Measurements from ENCODE around the gene HYCC1. TPM values are rescaled to one million over a fixed set of nuclear protein-coding genes. Genes with fewer than 3 reads are reported as not detected.
A peak's percentile ranks its signal among the peaks of the same experiment; 100 is the strongest.
"Not testable (repeated sequence)": the region's sequence is repeated elsewhere in the genome, so short reads cannot be mapped to it uniquely, and the experiment has no call there.

The HYCC1 gene
- total and polyA plus RNA-seq, 5 experiments from 2014 or later = 6.8 to 15.8 (median 11.1) TPM

DNA sequence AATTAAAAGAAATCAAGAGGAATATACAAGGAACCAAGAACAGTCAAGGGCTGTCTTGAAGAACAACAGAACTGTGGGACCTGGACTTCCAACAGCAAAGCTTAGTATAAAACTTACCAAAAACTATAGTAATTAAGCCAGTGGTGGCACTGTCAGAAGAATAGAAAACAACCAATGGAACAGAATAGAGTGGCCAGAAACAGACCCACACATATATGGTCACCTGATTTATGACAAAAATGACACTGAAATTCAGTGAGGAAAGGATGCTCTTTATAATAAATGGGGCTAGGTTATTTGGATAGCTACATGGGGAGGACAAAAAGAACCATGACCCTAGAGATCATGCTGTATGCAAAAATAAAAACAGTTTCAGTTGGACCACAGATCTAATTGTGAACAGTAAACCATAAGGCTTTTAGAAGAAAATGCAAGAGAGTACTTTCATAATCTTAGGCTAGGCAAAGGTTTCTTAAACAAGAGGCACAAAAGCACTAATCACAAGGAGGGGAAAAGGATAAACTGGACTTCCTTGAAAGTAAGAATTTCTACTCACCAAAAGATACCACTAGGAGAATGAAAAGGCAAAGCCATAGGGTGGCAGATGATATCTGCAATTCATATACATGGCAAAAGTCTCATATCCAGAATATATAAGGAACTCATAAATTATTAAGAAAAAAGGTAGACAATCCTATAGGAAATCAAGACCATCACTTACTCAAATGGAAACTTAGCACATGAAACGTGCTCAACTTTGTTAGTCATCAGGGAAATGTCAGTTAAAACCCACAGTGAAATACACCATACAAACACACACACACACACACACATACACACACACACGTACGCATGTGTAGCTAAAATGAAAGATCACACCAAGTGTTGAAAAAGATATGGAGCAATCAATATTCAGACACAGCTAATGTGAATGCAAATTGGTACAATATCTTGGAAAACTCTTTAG lies 20.8 kb downstream of the HYCC1 start:
- peaks cover 8 to 14% (median 10%) of the 10 kb centered on the region in 3 donors for H3K36me3 Mint-ChIP-seq
- H3K4me3 Mint-ChIP-seq = no peak overlapping the region
- H3K27ac Mint-ChIP-seq = no peak overlapping the region
- H3K27me3 Mint-ChIP-seq = no peaks in the 10 kb centered on the region
- ATAC-seq (no peak), DNase-seq (no peak)
- H3K4me1 Mint-ChIP-seq = peaks cover 10 to 29% (median 16%) of the 10 kb centered on the region in 4 donors
- H3K9me3 Mint-ChIP-seq = no peaks in the 10 kb centered on the region
- POLR2A ChIA-PET = no interaction called here

DNA sequence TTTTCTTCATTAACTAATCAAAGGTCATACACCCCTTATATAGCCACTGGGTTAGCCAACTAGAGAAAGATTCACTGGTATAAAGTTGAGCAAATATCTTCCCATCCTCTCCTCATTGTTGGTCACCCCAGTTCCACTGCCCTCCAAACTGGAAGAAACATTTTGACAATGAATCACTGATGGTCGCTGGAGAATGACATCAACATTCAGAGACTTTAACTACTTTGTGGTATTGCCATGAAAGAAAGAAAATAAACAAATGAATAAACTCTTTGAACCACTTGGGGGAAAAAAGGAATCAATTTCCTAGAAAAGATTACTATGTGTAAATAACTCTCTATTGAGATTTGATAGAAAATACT lies 23.4 kb downstream of the HYCC1 start:
- POLR2A ChIA-PET = no interaction called here
- DNase-seq = no peak
- H3K36me3 Mint-ChIP-seq = peaks cover 8 to 14% (median 14%) of the 10 kb centered on the region in 3 donors
- H3K27me3 Mint-ChIP-seq = no peaks in the 10 kb centered on the region
- no peak overlapping the region for H3K27ac Mint-ChIP-seq
- ATAC-seq = no peak
- no peak overlapping the region for H3K4me3 Mint-ChIP-seq
- H3K4me1 Mint-ChIP-seq = peaks cover 10 to 24% (median 16%) of the 10 kb centered on the region in 4 donors
- no peaks in the 10 kb centered on the region for H3K9me3 Mint-ChIP-seq

DNA sequence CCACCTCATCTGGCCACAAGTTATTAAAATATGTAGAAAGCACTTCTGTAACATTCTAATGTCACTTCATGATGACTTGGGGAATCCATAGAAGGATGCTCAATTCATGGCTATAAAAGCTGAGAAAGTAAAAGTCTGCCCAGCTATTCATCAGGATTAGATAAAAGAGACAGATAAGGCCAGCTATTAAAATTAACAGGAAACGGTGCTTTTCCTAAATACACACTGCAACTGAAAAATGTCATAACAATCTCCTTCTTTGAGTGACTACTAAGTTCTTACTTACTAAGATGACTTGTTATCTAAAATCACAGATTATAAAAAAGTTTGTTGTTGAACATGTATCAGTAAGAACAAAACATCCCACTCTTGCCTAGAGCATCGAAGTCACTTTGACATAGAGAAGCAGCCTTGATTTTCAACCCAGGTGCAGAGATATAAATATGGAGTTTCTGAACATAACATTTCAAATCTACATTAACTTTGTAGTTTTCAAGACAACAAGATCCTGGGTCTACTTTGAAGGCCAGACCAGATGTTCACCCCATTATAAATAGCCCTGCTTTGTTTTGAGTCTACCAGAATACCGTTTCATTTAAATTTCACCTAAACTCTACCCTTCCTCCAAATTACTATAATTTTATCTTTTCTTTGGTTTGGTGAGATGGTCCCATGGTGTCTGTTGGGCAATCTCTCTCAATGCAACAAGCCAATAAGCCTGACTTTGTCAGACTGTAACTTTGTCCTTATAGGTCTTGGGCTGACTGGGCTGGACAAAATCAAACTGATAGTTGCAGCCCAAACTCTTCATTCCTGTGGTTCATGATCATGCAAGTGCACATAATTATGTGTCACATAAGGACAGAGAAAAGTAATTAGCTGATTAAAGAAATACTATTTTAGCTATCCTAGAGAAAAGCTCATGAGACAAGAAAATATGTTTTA lies 24.0 kb downstream of the HYCC1 start:
- H3K9me3 Mint-ChIP-seq = no peaks in the 10 kb centered on the region

DNA sequence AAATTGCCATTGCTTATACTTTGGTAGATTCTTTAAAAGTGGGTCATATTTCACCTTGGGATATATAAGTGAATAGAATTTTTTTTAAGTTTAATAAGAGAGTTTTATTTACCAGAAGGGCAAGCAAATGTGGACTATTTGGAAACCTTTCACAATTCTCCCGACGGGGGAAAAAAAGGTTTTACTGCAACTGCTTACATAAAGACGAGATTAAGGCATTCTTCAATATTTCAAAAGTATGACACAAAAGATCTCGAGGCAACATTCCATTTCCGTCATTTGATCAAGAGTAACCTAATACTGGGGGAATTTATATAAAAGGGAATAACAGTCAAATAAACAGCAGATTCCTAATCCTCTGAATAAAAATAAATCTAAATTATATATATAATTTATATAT lies 28.5 kb downstream of the HYCC1 start:
- H3K4me1 Mint-ChIP-seq = peaks cover 0 to 5% (median 0%) of the 10 kb centered on the region in 4 donors
- no peaks in the 10 kb centered on the region for H3K27me3 Mint-ChIP-seq
- no peak for DNase-seq
- H3K4me3 Mint-ChIP-seq = no peak overlapping the region
- ATAC-seq = no peak
- H3K9me3 Mint-ChIP-seq = no peaks in the 10 kb centered on the region
- peaks cover 5 to 16% (median 14%) of the 10 kb centered on the region in 3 donors for H3K36me3 Mint-ChIP-seq
- POLR2A ChIA-PET = no interaction called here
- no peak overlapping the region for H3K27ac Mint-ChIP-seq

More for the DNA sequence above, 24.0 kb downstream of the HYCC1 start:
- POLR2A ChIA-PET = interaction anchor here (0.6 kb wide), 1 partner anchor 15 kb away, joined by 3 read pairs; no protein-coding TSS in a partner anchor
- DNase-seq = no peak
- no peaks in the 10 kb centered on the region for H3K27me3 Mint-ChIP-seq
- peaks cover 8 to 14% (median 14%) of the 10 kb centered on the region in 3 donors for H3K36me3 Mint-ChIP-seq
- no peak overlapping the region for H3K27ac Mint-ChIP-seq
- H3K4me3 Mint-ChIP-seq = no peak overlapping the region
- no peak for ATAC-seq
- H3K4me1 Mint-ChIP-seq = peaks cover 6 to 19% (median 11%) of the 10 kb centered on the region in 4 donors

DNA sequence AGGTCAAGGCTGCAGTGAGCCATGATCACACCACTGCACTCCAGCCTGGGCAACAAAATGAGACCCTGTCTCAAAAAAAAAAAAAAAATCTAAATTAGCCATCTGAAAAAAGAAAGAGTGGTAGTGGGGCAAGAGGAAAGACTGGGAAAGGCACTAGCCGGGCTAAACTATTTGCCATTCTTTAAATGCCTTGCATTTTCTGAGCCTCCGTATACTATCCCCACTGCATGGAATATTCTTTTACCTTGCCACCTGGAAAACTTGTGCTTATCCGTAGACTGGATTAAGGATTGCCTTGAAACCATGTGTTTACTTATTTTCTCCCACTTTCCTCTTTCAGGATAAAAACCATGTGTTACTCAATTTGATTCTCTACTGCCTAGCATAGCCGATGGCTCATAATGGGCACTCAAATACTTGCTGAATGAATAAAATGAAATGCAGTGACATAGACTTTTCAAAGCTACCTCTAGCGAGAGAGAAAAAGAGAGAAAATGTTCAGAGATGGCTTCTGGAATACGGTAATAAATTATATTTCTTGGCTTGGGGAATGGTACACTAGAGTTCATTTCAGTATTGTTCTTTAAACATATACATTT lies 30.6 kb downstream of the HYCC1 start:
- Mint-ChIP-seq H3K27ac (no peak overlapping the region), H3K4me3 (no peak overlapping the region), H3K36me3 (peaks cover 0 to 8% (median 6%) of the 10 kb centered on the region in 3 donors), H3K9me3 (no peaks in the 10 kb centered on the region), H3K27me3 (no peaks in the 10 kb centered on the region), H3K4me1 (no peaks in the 10 kb centered on the region)
- DNase-seq (no peak), ATAC-seq (no peak)
- POLR2A ChIA-PET = no interaction called here

DNA sequence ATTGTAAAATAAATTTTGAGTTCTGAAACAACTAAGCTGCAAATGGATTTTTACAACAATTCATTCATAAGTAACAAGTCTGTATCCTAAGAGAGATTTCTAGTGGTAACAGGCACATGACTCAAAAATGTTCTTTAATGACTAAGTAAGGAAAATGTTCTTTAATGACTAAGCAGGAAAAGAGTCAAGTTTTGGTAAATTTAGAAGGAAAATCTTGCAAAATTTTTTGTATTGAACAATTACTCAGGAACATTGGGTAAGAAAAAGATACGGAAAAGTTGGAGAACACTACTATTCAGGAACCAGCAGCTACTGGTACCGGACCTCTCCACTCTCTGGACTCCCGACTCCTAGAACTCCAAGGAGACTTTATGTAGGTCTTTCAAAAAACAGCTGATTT lies 33.5 kb downstream of the HYCC1 start:
- no peak overlapping the region for H3K4me3 Mint-ChIP-seq
- H3K36me3 Mint-ChIP-seq = peaks cover 0 to 17% (median 15%) of the 10 kb centered on the region in 3 donors
- H3K4me1 Mint-ChIP-seq = no peaks in the 10 kb centered on the region
- POLR2A ChIA-PET = no interaction called here
- ATAC-seq (no peak), DNase-seq (no peak)
- no peaks in the 10 kb centered on the region for H3K27me3 Mint-ChIP-seq
- H3K27ac Mint-ChIP-seq = no peak overlapping the region
- H3K9me3 Mint-ChIP-seq = no peaks in the 10 kb centered on the region

DNA sequence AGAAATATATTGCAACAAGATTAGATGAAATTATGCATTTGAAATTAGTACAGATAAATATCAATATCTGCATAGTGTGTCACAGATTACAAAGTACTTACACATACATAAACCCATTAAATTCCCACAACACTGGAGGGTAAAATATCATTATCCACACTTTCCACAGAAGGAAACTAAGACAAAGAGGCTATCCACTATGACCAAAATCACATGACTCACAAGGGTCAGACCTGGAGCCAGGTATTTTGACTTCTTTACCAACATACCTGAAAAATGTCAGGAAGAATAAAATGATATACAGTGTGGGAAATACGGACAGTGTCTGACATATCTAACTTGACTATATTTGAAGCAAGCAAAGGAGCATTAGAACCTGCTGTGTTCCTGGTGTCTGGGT lies 34.1 kb downstream of the HYCC1 start:
- Mint-ChIP-seq H3K27me3 (no peaks in the 10 kb centered on the region), H3K9me3 (no peaks in the 10 kb centered on the region), H3K36me3 (peaks cover 1 to 21% (median 19%) of the 10 kb centered on the region in 3 donors), H3K27ac (no peak overlapping the region), H3K4me3 (no peak overlapping the region), H3K4me1 (no peaks in the 10 kb centered on the region)
- DNase-seq (no peak), ATAC-seq (no peak)
- POLR2A ChIA-PET = no interaction called here

DNA sequence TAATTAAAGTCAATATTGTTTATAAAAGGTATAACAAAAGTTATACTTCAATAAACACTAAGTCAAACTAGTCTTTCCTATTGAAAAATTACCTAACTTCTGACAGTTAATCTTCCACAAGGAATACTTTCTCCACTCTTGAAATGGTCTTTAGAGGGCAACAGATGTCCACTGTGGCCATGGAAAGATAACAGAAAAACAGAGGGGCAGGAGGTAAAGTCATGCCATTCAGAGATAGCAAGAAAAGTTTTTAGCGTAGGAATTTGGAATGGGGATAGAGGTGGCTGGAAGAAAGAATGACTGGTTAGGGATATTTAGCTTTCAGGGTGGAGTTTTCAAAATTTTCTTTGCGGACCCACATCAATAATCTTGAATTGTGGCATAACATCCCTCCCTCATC lies 34.7 kb downstream of the HYCC1 start:
- Mint-ChIP-seq H3K4me3 (no peak overlapping the region), H3K9me3 (no peaks in the 10 kb centered on the region), H3K27ac (no peak overlapping the region), H3K36me3 (peaks cover 5 to 28% (median 21%) of the 10 kb centered on the region in 3 donors), H3K4me1 (no peaks in the 10 kb centered on the region), H3K27me3 (no peaks in the 10 kb centered on the region)
- DNase-seq (no peak), ATAC-seq (no peak)
- POLR2A ChIA-PET = no interaction called here

DNA sequence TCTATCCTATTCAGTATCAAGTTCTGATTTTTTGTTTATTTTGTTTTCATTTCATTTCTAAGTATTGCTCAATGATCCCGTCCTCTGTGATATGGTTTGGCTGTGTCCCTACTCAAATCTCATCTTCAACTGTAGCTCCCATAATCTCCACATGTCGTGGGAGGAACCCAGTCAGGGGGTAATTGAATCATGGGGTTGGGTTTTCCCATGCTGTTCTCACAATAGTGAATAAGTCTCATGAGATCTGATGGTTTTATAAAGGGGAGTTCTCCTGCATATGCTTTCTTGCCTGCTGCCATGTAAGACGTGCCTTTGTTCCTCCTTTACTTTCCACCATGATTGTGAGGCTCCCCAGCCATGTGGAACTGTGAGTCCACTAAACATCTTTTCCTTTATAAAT lies 39.3 kb downstream of the HYCC1 start:
- H3K9me3 Mint-ChIP-seq, H3K27ac Mint-ChIP-seq, ATAC-seq, H3K4me3 Mint-ChIP-seq, H3K27me3 Mint-ChIP-seq, POLR2A ChIA-PET, DNase-seq, H3K4me1 Mint-ChIP-seq: not testable (repeated sequence)
- peaks cover 5 to 38% (median 20%) of the 10 kb centered on the region in 3 donors for H3K36me3 Mint-ChIP-seq

DNA sequence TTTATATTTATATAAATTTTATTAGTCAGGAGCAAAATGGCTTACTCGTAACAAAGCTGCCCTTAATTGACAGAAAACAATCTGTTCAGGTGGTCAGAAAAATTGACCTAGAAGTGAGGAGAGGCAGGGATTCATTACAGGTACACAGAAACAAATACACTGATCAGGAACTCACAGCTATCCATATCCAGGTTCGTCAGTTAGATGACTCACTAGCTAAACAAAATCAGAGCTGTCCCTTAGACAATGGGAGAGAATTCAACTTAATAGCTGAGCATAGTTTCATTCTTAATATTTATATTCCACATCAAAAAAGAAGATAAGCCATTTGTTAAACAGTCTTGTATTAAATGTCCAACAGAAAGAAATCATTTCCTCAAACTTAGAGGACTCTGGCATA lies 41.7 kb downstream of the HYCC1 start:
- Mint-ChIP-seq H3K27me3 (no peaks in the 10 kb centered on the region), H3K4me1 (no peaks in the 10 kb centered on the region), H3K9me3 (no peaks in the 10 kb centered on the region), H3K27ac (peak overlapping the region in 1 of 10 donors; percentile 34), H3K4me3 (no peak overlapping the region), H3K36me3 (peaks cover 5 to 36% (median 21%) of the 10 kb centered on the region in 3 donors)
- POLR2A ChIA-PET = no interaction called here
- ATAC-seq (no peak), DNase-seq (no peak)

DNA sequence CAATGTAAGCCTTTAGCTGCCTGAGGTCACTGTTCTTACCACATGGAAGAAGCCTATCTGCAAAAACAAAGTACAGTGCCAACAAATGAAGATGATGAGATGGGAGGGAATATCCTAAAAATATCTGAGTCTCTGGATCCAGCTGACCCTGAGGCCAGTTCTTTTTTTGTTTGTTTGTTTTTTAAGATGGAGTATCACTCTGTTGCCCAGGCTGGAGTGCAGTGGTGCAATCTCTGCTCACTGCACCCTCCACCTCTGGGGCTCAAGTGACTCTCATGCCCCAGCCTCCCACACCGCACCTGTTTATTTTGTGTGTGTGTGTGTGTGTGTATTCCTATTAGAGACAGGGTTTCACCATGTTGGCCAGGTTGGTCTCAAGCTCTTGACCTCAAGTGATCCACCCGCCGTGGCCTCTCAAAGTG lies 44.9 kb downstream of the HYCC1 start:
- POLR2A ChIA-PET = no interaction called here

More for the DNA sequence above, 44.9 kb downstream of the HYCC1 start:
- Mint-ChIP-seq H3K4me3 (no peak overlapping the region), H3K27ac (no peak overlapping the region), H3K9me3 (no peaks in the 10 kb centered on the region), H3K27me3 (no peaks in the 10 kb centered on the region), H3K4me1 (no peaks in the 10 kb centered on the region), H3K36me3 (peaks cover 0 to 11% (median 6%) of the 10 kb centered on the region in 3 donors)
- DNase-seq (no peak), ATAC-seq (no peak)

Measured in naive thymus-derived CD8-positive, alpha-beta T cell (primary cell).